ENCODE measurements around the gene FAU. TPM values are rescaled to one million over a fixed set of nuclear protein-coding genes. Genes with fewer than 3 reads are reported as not detected.
A peak's percentile ranks its signal among the peaks of the same experiment; 100 is the strongest.

FAU gene
- total and polyA plus RNA-seq, 9 of the 15 experiments (the other 6 are each of a cell fraction or from before 2014, with no cell fraction given) = 433 to 1,827 (median 942) TPM

DNA sequence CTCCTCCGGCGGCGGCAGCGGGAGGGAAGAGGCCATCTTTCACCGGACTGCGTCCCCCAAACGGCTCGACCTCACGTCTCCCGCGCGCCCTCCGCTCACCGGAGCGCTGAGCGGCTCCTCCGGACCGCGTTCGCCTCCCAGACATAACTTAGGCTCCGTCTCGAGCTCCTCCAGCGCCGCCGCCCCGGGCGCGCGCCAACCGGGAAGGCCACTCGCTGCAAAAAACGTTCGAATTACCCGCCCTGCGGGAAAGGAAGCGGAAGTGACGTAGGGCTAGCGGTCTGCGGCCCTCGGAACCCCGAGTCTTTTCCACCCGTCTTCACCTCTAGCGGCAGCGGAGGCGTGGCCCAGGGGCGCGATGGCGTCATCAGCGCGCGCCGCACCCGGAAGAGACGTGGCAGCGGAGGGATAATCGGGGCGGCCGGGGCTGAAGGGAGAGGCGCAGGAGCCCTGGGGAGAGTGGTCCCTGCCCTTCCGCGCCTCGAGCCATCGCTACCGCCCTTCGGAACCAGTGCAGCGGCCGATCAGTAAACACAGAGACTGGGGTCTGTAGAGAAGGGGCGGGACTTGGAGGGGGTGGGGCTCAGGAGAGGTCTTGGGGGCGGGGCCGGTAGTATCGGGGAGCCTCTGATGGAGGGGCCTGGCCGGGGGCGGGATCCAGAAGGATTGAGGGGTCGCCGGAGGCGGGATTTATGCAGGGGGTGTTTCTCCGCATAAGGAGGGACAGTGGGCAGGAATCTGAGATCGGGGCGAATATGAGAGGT is 37.9 kb downstream of the FAU start, which contains the start of the genes CDCA5 and ZFPL1 (continued):
- TF ChIP-seq, protein P1, sequence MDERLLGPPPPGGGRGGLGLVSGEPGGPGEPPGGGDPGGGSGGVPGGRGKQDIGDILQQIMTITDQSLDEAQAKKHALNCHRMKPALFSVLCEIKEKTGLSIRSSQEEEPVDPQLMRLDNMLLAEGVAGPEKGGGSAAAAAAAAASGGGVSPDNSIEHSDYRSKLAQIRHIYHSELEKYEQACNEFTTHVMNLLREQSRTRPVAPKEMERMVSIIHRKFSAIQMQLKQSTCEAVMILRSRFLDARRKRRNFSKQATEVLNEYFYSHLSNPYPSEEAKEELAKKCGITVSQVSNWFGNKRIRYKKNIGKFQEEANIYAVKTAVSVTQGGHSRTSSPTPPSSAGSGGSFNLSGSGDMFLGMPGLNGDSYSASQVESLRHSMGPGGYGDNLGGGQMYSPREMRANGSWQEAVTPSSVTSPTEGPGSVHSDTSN (CRISPR knock-in tag; IDR thresholded peaks at IDR 0.05; ENCODE audit: low read depth) = no peak
- TF ChIP-seq, protein P1 (tag; conservative IDR thresholded peaks at IDR 0.05; ENCODE audit: low read depth) = no peak
- TF ChIP-seq, protein P2, sequence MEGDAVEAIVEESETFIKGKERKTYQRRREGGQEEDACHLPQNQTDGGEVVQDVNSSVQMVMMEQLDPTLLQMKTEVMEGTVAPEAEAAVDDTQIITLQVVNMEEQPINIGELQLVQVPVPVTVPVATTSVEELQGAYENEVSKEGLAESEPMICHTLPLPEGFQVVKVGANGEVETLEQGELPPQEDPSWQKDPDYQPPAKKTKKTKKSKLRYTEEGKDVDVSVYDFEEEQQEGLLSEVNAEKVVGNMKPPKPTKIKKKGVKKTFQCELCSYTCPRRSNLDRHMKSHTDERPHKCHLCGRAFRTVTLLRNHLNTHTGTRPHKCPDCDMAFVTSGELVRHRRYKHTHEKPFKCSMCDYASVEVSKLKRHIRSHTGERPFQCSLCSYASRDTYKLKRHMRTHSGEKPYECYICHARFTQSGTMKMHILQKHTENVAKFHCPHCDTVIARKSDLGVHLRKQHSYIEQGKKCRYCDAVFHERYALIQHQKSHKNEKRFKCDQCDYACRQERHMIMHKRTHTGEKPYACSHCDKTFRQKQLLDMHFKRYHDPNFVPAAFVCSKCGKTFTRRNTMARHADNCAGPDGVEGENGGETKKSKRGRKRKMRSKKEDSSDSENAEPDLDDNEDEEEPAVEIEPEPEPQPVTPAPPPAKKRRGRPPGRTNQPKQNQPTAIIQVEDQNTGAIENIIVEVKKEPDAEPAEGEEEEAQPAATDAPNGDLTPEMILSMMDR (IDR thresholded peaks at IDR 0.05 in 2 of 3, conservative IDR thresholded peaks at IDR 0.05 in 1 of 3; ENCODE audit: insufficient read depth in 2 of 3, low read depth in 1 of 3, low read length in 3 of 3) = no peak; a peak in 1 of 6 replicates
- peak; percentile 23; the same call in 1 of the 2 replicates for TF ChIP-seq ERF (CRISPR knock-in tag; IDR thresholded peaks at IDR 0.05)
- no peak; the same call in 1 of the 2 replicates for TF ChIP-seq NCOR1 (IDR thresholded peaks at IDR 0.05)
- no peak for TF ChIP-seq SAFB (IDR thresholded peaks at IDR 0.05; ENCODE audit: borderline replicate concordance, low read depth, low read length)
- no peak for TF ChIP-seq MYNN (IDR thresholded peaks at IDR 0.05)
- TF ChIP-seq MYNN (CRISPR knock-in tag; IDR thresholded peaks at IDR 0.05) = no peak
- TF ChIP-seq CCNT2 (IDR thresholded peaks at IDR 0.05; ENCODE audit: borderline replicate concordance, extremely low read depth, insufficient read length, low read depth, low read length) = peak; percentile 76
- no peak for TF ChIP-seq MECOM (CRISPR knock-in tag; IDR thresholded peaks at IDR 0.05)
- TF ChIP-seq RCOR1 (IDR thresholded peaks at IDR 0.05; ENCODE audit: borderline replicate concordance in 1 of 2, low read depth in 2 of 2, low read length in 2 of 2) = peak in 1 of 2 experiments; percentile 28; a peak in 1 of 4 replicates
- TF ChIP-seq, protein P3, sequence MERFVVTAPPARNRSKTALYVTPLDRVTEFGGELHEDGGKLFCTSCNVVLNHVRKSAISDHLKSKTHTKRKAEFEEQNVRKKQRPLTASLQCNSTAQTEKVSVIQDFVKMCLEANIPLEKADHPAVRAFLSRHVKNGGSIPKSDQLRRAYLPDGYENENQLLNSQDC (CRISPR knock-in tag; IDR thresholded peaks at IDR 0.05) = no peak
- peak; percentile 70 for TF ChIP-seq PML (IDR thresholded peaks at IDR 0.05; ENCODE audit: low read length)
- TF ChIP-seq, protein P4, sequence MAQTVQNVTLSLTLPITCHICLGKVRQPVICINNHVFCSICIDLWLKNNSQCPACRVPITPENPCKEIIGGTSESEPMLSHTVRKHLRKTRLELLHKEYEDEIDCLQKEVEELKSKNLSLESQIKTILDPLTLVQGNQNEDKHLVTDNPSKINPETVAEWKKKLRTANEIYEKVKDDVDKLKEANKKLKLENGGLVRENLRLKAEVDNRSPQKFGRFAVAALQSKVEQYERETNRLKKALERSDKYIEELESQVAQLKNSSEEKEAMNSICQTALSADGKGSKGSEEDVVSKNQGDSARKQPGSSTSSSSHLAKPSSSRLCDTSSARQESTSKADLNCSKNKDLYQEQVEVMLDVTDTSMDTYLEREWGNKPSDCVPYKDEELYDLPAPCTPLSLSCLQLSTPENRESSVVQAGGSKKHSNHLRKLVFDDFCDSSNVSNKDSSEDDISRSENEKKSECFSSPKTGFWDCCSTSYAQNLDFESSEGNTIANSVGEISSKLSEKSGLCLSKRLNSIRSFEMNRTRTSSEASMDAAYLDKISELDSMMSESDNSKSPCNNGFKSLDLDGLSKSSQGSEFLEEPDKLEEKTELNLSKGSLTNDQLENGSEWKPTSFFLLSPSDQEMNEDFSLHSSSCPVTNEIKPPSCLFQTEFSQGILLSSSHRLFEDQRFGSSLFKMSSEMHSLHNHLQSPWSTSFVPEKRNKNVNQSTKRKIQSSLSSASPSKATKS (CRISPR knock-in tag; IDR thresholded peaks at IDR 0.05) = no peak
- peak; percentile 68; the same call in 1 of the 2 replicates for TF ChIP-seq JUN (IDR thresholded peaks at IDR 0.05; ENCODE audit: borderline replicate concordance, low read depth, low read length)
- TF ChIP-seq JUN (CRISPR knock-in tag; IDR thresholded peaks at IDR 0.05; ENCODE audit: borderline replicate concordance) = no peak
